ENCODE data around the gene AZGP1.
A peak's percentile ranks its signal among the peaks of the same experiment; 100 is the strongest.

DNA sequence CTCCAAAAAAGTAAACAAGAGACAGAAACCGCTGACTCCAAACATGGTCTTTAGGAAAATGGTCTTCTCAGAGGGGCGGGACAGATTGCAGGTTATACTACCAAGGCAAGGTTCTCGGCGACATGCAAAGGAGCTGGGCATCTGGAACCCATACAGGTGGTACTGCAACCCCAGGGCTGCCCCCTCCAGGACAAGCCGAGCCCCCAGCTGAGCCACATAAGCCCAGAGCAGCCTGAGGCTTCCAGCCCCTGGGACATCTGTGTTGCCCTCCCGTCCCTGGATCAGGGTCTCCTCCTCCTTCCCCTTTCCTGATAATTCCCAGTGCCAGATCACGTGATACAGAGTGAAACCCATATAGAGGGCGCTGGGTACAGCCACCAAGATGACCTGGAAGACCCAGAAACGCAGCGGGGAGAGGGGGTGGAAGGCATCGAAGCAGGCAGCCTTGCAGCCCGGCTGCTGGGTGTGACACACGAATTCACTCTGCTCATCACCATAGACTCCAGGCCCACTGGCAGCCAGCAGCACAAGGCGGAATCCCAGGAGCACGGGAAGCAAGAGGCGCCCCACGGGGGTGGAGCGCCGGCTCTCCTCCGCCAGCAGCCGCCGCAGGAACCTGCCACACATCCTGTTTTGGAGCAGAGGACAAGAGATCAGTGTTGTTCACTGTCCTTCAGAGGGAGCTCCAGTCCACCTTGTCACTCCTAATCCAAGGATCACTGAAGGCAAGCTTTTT lies 46.7 kb downstream of the AZGP1 start, which contains the start of gene GJC3:
- TF ChIP-seq, protein P1, sequence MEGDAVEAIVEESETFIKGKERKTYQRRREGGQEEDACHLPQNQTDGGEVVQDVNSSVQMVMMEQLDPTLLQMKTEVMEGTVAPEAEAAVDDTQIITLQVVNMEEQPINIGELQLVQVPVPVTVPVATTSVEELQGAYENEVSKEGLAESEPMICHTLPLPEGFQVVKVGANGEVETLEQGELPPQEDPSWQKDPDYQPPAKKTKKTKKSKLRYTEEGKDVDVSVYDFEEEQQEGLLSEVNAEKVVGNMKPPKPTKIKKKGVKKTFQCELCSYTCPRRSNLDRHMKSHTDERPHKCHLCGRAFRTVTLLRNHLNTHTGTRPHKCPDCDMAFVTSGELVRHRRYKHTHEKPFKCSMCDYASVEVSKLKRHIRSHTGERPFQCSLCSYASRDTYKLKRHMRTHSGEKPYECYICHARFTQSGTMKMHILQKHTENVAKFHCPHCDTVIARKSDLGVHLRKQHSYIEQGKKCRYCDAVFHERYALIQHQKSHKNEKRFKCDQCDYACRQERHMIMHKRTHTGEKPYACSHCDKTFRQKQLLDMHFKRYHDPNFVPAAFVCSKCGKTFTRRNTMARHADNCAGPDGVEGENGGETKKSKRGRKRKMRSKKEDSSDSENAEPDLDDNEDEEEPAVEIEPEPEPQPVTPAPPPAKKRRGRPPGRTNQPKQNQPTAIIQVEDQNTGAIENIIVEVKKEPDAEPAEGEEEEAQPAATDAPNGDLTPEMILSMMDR (conservative IDR thresholded peaks at IDR 0.05; ENCODE audit: low read depth, low read length) = peak; percentile 57
- TF ChIP-seq EZH2phosphoT487 (IDR thresholded peaks at IDR 0.05; ENCODE audit: borderline replicate concordance, low read length) = no peak
